ENCODE measurements around the gene PDXP. TPM values are rescaled to one million over a fixed set of nuclear protein-coding genes. Genes with fewer than 3 reads are reported as not detected.

The PDXP gene
- total RNA-seq, 1 donor from 2014 or later = 13.4 TPM

DNA sequence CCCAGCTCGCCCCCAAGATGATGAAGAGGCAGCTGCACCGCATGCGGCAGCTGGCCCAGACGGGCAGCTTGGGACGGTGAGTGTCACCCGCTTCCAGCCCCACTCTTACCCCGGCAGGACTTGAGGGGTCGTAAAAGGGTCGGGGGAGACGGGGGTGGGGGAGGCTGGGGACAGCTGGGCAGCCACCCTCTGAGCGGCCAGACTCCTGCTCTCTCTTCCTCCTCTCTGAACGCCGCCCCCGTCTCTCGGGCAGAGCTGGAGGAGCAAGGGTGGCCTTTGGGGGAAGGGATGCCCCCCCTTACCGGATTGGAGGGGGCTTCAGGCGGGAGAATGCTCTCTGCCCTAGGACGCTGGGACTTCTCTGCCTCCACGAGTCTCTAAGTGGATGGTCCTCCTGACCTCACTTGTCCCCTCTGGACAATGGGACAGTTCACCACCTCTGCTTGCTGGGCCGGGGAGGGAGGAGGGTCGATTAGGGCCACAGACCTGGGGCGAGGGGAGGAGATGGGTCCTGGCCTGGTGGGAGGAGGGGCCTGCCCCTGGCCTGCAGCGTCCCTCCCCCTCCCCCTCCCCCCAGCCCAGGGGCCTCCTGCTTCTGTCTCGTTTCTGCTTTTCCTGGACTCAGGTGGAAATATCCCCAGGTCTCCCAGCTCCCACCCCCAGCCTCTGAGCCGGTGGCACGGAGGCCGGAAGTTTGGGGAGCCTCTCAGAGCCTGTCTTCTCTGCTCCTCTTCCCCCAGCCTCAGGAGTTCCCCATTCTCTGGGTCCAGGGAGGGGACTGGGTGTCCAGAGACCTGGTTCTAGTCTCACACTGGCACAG, 18.5 kb upstream of the PDXP start:
- no peak for DNase-seq (ENCODE audit: low spot score)
- no peak overlapping the region for H3K27ac Mint-ChIP-seq (ENCODE audit: unreplicated experiment)
- TF ChIP-seq, protein P1, sequence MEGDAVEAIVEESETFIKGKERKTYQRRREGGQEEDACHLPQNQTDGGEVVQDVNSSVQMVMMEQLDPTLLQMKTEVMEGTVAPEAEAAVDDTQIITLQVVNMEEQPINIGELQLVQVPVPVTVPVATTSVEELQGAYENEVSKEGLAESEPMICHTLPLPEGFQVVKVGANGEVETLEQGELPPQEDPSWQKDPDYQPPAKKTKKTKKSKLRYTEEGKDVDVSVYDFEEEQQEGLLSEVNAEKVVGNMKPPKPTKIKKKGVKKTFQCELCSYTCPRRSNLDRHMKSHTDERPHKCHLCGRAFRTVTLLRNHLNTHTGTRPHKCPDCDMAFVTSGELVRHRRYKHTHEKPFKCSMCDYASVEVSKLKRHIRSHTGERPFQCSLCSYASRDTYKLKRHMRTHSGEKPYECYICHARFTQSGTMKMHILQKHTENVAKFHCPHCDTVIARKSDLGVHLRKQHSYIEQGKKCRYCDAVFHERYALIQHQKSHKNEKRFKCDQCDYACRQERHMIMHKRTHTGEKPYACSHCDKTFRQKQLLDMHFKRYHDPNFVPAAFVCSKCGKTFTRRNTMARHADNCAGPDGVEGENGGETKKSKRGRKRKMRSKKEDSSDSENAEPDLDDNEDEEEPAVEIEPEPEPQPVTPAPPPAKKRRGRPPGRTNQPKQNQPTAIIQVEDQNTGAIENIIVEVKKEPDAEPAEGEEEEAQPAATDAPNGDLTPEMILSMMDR (IDR thresholded peaks at IDR 0.05; ENCODE audit: unreplicated experiment) = no peak
- peaks cover 8% of the 10 kb centered on the region for H3K27me3 Mint-ChIP-seq (ENCODE audit: unreplicated experiment)
- H3K4me1 Mint-ChIP-seq (ENCODE audit: unreplicated experiment) = peaks cover 2% of the 10 kb centered on the region
- peaks cover 4% of the 10 kb centered on the region for H3K36me3 Mint-ChIP-seq (ENCODE audit: low read depth, unreplicated experiment)
- no peaks in the 10 kb centered on the region for H3K9me3 Mint-ChIP-seq (ENCODE audit: unreplicated experiment)
- peak overlapping the region; percentile 83 for H3K4me3 Mint-ChIP-seq (ENCODE audit: unreplicated experiment)

DNA sequence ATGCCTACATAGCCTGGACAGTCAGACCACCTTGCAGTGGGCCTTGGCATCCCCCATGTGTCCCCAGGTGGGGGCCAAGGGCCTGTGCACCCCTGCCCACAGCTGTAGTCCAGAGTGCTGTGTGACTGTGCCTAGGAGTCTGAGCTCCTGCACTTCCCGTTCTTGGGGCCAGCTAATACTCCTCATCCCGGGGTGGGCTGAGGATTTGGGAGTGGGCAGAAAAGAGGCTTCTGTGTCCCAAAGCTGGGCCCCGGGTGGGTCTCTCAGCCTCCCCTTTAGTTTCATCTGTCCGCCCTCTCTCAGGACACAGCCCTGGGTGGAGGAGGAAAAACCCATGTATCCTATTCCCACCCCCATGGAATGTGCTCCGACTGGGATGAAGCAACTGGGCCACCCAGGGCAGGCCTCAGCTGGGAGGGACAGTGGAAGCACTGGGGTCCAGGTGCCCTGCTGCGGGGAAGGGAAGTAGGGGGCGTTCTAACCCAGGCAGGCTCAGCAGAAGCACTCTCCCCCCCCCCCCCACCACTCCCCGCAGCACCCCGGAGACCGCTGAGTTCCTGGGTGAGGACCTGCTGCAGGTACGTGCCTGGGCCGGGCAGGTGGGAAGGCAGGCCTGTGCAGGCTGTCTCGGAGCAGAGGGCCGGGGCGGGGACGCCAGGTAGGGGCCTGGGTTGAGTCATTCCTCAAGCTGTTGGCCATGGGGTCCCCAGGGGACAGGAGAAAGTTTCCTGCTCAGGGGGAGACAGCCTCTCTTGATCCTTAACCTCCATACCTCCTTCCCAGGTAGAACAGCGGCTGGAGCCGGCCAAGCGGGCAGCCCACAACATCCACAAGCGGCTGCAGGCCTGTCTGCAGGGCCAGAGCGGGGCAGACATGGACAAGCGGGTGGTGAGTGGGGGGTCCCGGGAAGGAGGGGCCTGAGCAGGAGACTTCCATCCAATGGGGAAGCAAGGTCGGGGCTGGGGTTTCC, 17.6 kb upstream of the PDXP start:
- peaks cover 2% of the 10 kb centered on the region for H3K4me1 Mint-ChIP-seq (ENCODE audit: unreplicated experiment)

DNA sequence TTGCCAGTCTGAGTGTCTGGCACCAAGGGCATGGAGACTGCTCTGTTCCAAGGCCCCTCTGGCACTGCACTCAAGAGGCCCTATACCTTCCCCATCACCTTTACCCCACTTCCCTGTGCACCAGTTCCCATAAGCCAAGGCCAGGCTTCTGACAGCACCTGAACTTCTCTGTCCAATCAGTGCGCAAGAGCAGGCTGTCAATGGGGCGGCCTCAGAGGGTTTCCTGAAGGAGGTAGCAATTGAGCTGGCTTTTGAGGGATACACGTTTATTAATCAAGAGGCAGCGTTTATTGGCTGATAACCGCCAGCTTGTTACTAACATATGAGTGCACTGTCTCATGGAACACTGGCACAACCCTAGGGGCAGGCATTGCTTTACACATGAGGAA, 17.0 kb upstream of the PDXP start:
- Mint-ChIP-seq H3K9me3 (ENCODE audit: unreplicated experiment) (no peaks in the 10 kb centered on the region), H3K4me1 (ENCODE audit: unreplicated experiment) (peaks cover 2% of the 10 kb centered on the region), H3K27me3 (ENCODE audit: unreplicated experiment) (peaks cover 8% of the 10 kb centered on the region), H3K36me3 (ENCODE audit: low read depth, unreplicated experiment) (peaks cover 4% of the 10 kb centered on the region), H3K27ac (ENCODE audit: unreplicated experiment) (no peak overlapping the region), H3K4me3 (ENCODE audit: unreplicated experiment) (no peak overlapping the region)
- no peak for DNase-seq (ENCODE audit: low spot score)
- TF ChIP-seq, protein P1 (IDR thresholded peaks at IDR 0.05; ENCODE audit: unreplicated experiment) = no peak

More for the DNA sequence above, 17.6 kb upstream of the PDXP start:
- Mint-ChIP-seq H3K27ac (ENCODE audit: unreplicated experiment) (no peak overlapping the region), H3K9me3 (ENCODE audit: unreplicated experiment) (no peaks in the 10 kb centered on the region), H3K27me3 (ENCODE audit: unreplicated experiment) (peaks cover 8% of the 10 kb centered on the region), H3K4me3 (ENCODE audit: unreplicated experiment) (no peak overlapping the region), H3K36me3 (ENCODE audit: low read depth, unreplicated experiment) (peaks cover 4% of the 10 kb centered on the region)
- no peak for DNase-seq (ENCODE audit: low spot score)
- TF ChIP-seq, protein P1 (IDR thresholded peaks at IDR 0.05; ENCODE audit: unreplicated experiment) = no peak

DNA sequence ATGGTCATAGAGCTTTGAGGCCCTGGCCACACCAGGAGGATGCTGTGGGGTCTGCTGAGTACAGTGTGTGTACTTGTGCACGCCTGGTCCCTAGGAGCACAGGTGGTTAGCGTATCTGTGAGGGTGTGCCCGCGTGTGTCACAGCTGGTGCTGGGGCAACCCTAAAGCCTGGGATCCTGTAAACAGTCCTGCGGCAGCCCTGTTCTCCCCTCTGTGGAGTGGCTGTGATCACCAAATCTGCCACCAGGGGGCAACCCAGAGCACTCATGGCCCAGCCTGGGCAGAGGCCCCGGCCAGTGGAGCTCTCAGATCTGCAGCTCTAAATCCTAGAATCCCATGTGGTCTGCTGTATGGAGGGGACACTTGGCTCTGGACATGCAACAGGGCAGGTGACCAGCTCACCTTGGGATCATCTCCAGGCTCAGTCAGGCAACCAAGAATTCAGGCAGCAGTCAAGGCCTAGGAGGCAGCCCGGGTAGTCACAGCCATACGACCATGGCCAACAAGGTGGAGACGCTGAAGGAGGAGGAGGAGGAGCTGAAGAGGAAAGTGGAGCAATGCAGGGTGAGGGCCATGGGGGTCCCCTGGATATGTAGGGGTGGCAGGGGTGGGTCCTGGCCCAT, 15.2 kb upstream of the PDXP start:
- peaks cover 4% of the 10 kb centered on the region for H3K36me3 Mint-ChIP-seq (ENCODE audit: low read depth, unreplicated experiment)
- TF ChIP-seq, protein P1 (IDR thresholded peaks at IDR 0.05; ENCODE audit: unreplicated experiment) = peak; percentile 93
- no peak overlapping the region for H3K27ac Mint-ChIP-seq (ENCODE audit: unreplicated experiment)
- H3K4me1 Mint-ChIP-seq (ENCODE audit: unreplicated experiment) = peaks cover 2% of the 10 kb centered on the region
- H3K27me3 Mint-ChIP-seq (ENCODE audit: unreplicated experiment) = peaks cover 8% of the 10 kb centered on the region
- no peaks in the 10 kb centered on the region for H3K9me3 Mint-ChIP-seq (ENCODE audit: unreplicated experiment)
- no peak overlapping the region for H3K4me3 Mint-ChIP-seq (ENCODE audit: unreplicated experiment)
- peak; percentile 97 for DNase-seq (ENCODE audit: low spot score)
